WI38 (cell line): Measurements from ENCODE around the gene ZFYVE26.
"Not testable (repeated sequence)": the region's sequence is repeated elsewhere in the genome, so short reads cannot be mapped to it uniquely, and the experiment has no call there.

ENCODE experiments used
- H3K4me3 ChIP-seq: 2 replicates; pipeline ENCODE4 v1.5.1; 2011; ENCODE audit warnings: low read depth, mild to moderate bottlenecking, control low read depth, low read length
- CTCF ChIP-seq: IDR thresholded peaks from 2 replicates; pipeline ENCODE4 v1.5.1; 2012; ENCODE audit warnings: low read depth, mild to moderate bottlenecking, control low read depth, low read length

Gene ZFYVE26

GRCh38 chr14:67833403-67833802 is 17.0 kb upstream of the ZFYVE26 start:
- TF ChIP-seq CTCF, result no peak
- no peak overlapping the region for H3K4me3 ChIP-seq

- H3K4me3 ChIP-seq, result no peak overlapping the region
- TF ChIP-seq CTCF, result no peak
These were observed 14.7 kb upstream of the ZFYVE26 start for GRCh38 chr14:67831113-67831512.

GRCh38 chr14:67821121-67821520 is 4.7 kb upstream of the ZFYVE26 start:
- no peak for TF ChIP-seq CTCF
- no peak overlapping the region for H3K4me3 ChIP-seq

- H3K4me3 ChIP-seq, result peak overlapping the region; percentile 94
- no peak for TF ChIP-seq CTCF
These were observed 4.1 kb upstream of the ZFYVE26 start for GRCh38 chr14:67820428-67820971.

- peak within 1 kb of the TSS; percentile 94 for H3K4me3 ChIP-seq
- no peak for TF ChIP-seq CTCF
These were observed 3.4 kb upstream of the ZFYVE26 start, which contains the start of gene RAD51B for GRCh38 chr14:67819563-67820421. RAD51B (plus strand) TSS chr14:67819779.

- H3K4me3 ChIP-seq, result not testable (repeated sequence)
These were observed 2.1 kb upstream of the ZFYVE26 start for GRCh38 chr14:67818476-67818875.

- no peak for TF ChIP-seq CTCF
- no peak overlapping the region for H3K4me3 ChIP-seq
These were observed 1.5 kb upstream of the ZFYVE26 start for GRCh38 chr14:67817750-67818438.
